Kidney (tissue), 14 donors: Measurements from ENCODE around the gene CLDN6. TPM values are rescaled to one million over a fixed set of nuclear protein-coding genes. Genes with fewer than 3 reads are reported as not detected.

ENCODE experiments used
- DNase-seq, 5 donors: peaks; one replicate each; pipeline ENCODE4 v3.0.0-alpha.2; 2013 to 2020
- FAIRE-seq: peaks from 2 replicates; lab custom pipeline; 2012; peaks lifted over from hg19 to GRCh38; lab: Jason Lieb, UNC
- H3K27ac ChIP-seq, 2 donors: one replicate each; pipeline ENCODE4 v1.7.0; 2013; ENCODE audit warnings: low read depth in 2 of 2, low read length in 2 of 2, inconsistent platforms in 1 of 2
- H3K27me3 ChIP-seq: one replicate; pipeline ENCODE4 v1.7.1; 2013; ENCODE audit warnings: low read length, inconsistent platforms; ENCODE audit not compliant: control insufficient read depth, insufficient read depth
- H3K36me3 ChIP-seq, 3 donors: one replicate each; pipeline versions ENCODE4 v1.7.0 to v1.7.1; 2013; ENCODE audit warnings: low read length in 3 of 3, control low read depth in 1 of 3, inconsistent platforms in 1 of 3; ENCODE audit not compliant: insufficient read depth in 3 of 3, control insufficient read depth in 2 of 3
- H3K4me1 ChIP-seq, 3 donors: one replicate each; pipeline versions ENCODE4 v1.7.0 to v1.7.1; 2013; ENCODE audit warnings: low read length in 3 of 3, inconsistent platforms in 1 of 3, low read depth in 1 of 3; ENCODE audit not compliant: control insufficient read depth in 2 of 3, insufficient read depth in 2 of 3
- H3K4me3 ChIP-seq, 3 donors: one replicate each; pipeline versions ENCODE4 v1.7.0 to v1.8.1; 2013; ENCODE audit warnings: low read length in 3 of 3, control low read depth in 1 of 3, inconsistent platforms in 1 of 3
- H3K9ac ChIP-seq, 3 donors: one replicate each; pipeline versions ENCODE4 v1.7.0 to v1.7.1; 2013; ENCODE audit warnings: low read length in 3 of 3, control low read depth in 1 of 3, inconsistent platforms in 1 of 3
- H3K9me3 ChIP-seq, 3 donors: one replicate each; pipeline versions ENCODE4 v1.7.0 to v1.7.1; 2013; ENCODE audit warnings: low read length in 3 of 3, control low read depth in 1 of 3, inconsistent platforms in 1 of 3; ENCODE audit not compliant: control insufficient read depth in 2 of 3, insufficient read depth in 1 of 3
- CTCF ChIP-seq: IDR thresholded peaks from 3 replicates; pipeline ENCODE4 v1.5.1; 2012; ENCODE audit warnings: mild to moderate bottlenecking, moderate library complexity, borderline replicate concordance; ENCODE audit not compliant: insufficient read depth; ENCODE audit errors: extremely low read depth
- intact Hi-C: fragments of 100-400 bp; cut with DNase I; formaldehyde crosslinking; loops from one replicate; pipeline ENCODE4 v1.11.1; 2022
- polyA plus RNA-seq: library from polyadenylated mRNA; stranded (reverse); fragments of 350-450 nt; fragmentation: Illumina TruSeq; extraction: RNeasy Lipid Tissue Mini Kit (QIAGEN cat#74804); gene quantifications from one replicate; pipeline ENCODE4 v1.2.3, GENCODE V29; 2014; ENCODE audit warnings: low read depth, low replicate concordance; ENCODE audit not compliant: insufficient read depth
- total RNA-seq: library from RNA; stranded (reverse); fragmentation: NEBNext Ultra II Directional; extraction: Animal tissue kit (Norgen Biotek cat#: 25700); gene quantifications from one replicate; pipeline ENCODE4 v1.2.1, GENCODE V29; 2021
- donor health status: control.
- donor health status: control.
- donor health status: control.
- donor health status: control.
- donor health status: control.
- donor health status: DM: yes; HTN: yes; CAD: no.
- donor health status: Normal renal cell carcinoma (clear cell type).

Gene CLDN6
- total and polyA plus RNA-seq, 2 donors from 2014 or later: 0.47 TPM; not detected in 1

GRCh38 chr16:3021449-3022207 is 3.6 kb upstream of the CLDN6 start:
- intact Hi-C loops: no loop called here
- H3K4me1 ChIP-seq: peaks cover 0 to 23% (median 19%) of the 10 kb centered on the region in 3 donors

GRCh38 chr16:3020604-3021448 is 2.8 kb upstream of the CLDN6 start:
- DNase-seq (peak; percentile 83 to 97 (median 89)), FAIRE-seq (no peak)
- Histone ChIP-seq H3K4me1 (peaks cover 0 to 23% (median 19%) of the 10 kb centered on the region in 3 donors), H3K9ac (peak overlapping the region; percentile 27 to 98 (median 92)), H3K4me3 (peak overlapping the region; percentile 53 to 90 (median 76)), H3K36me3 (no peaks in the 10 kb centered on the region), H3K27me3 (peaks cover 4% of the 10 kb centered on the region), H3K27ac (peak overlapping the region; percentile 94 to 98), H3K9me3 (no peaks in the 10 kb centered on the region)
- intact Hi-C loops: no loop called here
- no peak for TF ChIP-seq CTCF

More at GRCh38 chr16:3021449-3022207, 3.6 kb upstream of the CLDN6 start:
- peak; percentile 22 for TF ChIP-seq CTCF
- Histone ChIP-seq H3K36me3 (peaks cover 2 to 5% (median 3%) of the 10 kb centered on the region in 3 donors), H3K27ac (peak overlapping the region; percentile 94 to 98), H3K27me3 (peaks cover 4% of the 10 kb centered on the region), H3K4me3 (peak overlapping the region in 2 of 3 donors; percentile 44 to 90), H3K9me3 (no peaks in the 10 kb centered on the region), H3K9ac (peak overlapping the region in 2 of 3 donors; percentile 50 to 89)
- FAIRE-seq: no peak
- peak; percentile 78 to 94 (median 85) for DNase-seq

- peak; percentile 84 to 93 (median 90) for DNase-seq
- Histone ChIP-seq H3K4me3 (peak within 1 kb of the TSS; percentile 53 to 90 (median 76)), H3K27me3 (peaks cover 4% of the 10 kb centered on the region), H3K4me1 (peaks cover 0 to 23% (median 19%) of the 10 kb centered on the region in 3 donors), H3K9ac (peak within 1 kb of the TSS; percentile 27 to 98 (median 92)), H3K9me3 (no peaks in the 10 kb centered on the region), H3K36me3 (no peaks in the 10 kb centered on the region), H3K27ac (peak within 1 kb of the TSS; percentile 94 to 98)
- FAIRE-seq: no peak
- intact Hi-C loops: no loop called here
- peak; percentile 9 for TF ChIP-seq CTCF
These were observed 2.2 kb upstream of the CLDN6 start, which contains the start of gene TNFRSF12A for GRCh38 chr16:3020247-3020603. TNFRSF12A (plus strand) TSS chr16:3020368; CDS start chr16:3020398, 30 bp downstream.
